ENCODE results near the gene CTNNA3. TPM values are rescaled to one million over a fixed set of nuclear protein-coding genes. Genes with fewer than 3 reads are reported as not detected.

CTNNA3 gene
- total RNA-seq, 4 donors from 2014 or later: 0.68 to 75.2 (median 1.4) TPM

GRCh38 chr10:66283874-66284464, 1412.0 kb downstream of the CTNNA3 start:
- in situ Hi-C loops (cut with MboI; ENCODE audit: low pct_ligation_motif_present in 1 of 4, low pct_unique_long_range_greater_than_20kb in 1 of 4, low sequenced_read_pairs in 3 of 4) (no loop called here), intact Hi-C loops (cut with DNase I; ENCODE audit: low total_unique reads) (no loop called here)
- Histone ChIP-seq H3K27me3 (no peaks in the 10 kb centered on the region), H3K36me3 (no peaks in the 10 kb centered on the region), H3K4me3 (no peak overlapping the region), H3K4me1 (no peaks in the 10 kb centered on the region), H3K9me3 (no peaks in the 10 kb centered on the region), H3K27ac (no peak overlapping the region)
- WGBS, 2 donors (ENCODE audit: low coverage in 1 of 2): 70 to 81% methylated on average over 3 to 4 of the region's 4 CpGs
- no peak for DNase-seq
- TF ChIP-seq EP300 (IDR thresholded peaks at IDR 0.05; ENCODE audit: low read depth): no peak
- no peak for TF ChIP-seq POLR2AphosphoS5 (IDR thresholded peaks at IDR 0.05)
- no peak for TF ChIP-seq CTCF (IDR thresholded peaks at IDR 0.05)
- no peak for TF ChIP-seq POLR2A (IDR thresholded peaks at IDR 0.05)

- 86 to 91% methylated on average over 1 to 2 of the region's 2 CpGs for WGBS, 2 donors (ENCODE audit: low coverage in 1 of 2)
- no peak for DNase-seq
Observed at GRCh38 chr10:66283064-66283463, 1412.9 kb downstream of the CTNNA3 start.

GRCh38 chr10:66281327-66281726, 1414.7 kb downstream of the CTNNA3 start:
- WGBS, 2 donors (ENCODE audit: low coverage in 1 of 2): 78 to 83% methylated on average over 1 of the region's 1 CpG
- intact Hi-C loops (cut with DNase I; ENCODE audit: low total_unique reads) (no loop called here), in situ Hi-C loops (cut with MboI; ENCODE audit: low pct_ligation_motif_present in 1 of 4, low pct_unique_long_range_greater_than_20kb in 1 of 4, low sequenced_read_pairs in 3 of 4) (no loop called here)
- no peaks in the 10 kb centered on the region for H3K36me3 ChIP-seq
- no peak for DNase-seq
- TF ChIP-seq POLR2AphosphoS5 (IDR thresholded peaks at IDR 0.05) (no peak), CTCF (IDR thresholded peaks at IDR 0.05) (no peak), EP300 (IDR thresholded peaks at IDR 0.05; ENCODE audit: low read depth) (no peak), POLR2A (IDR thresholded peaks at IDR 0.05) (no peak)
- no peak overlapping the region for H3K4me3 ChIP-seq
- H3K27ac ChIP-seq: no peak overlapping the region
- H3K4me1 ChIP-seq: no peaks in the 10 kb centered on the region
- no peaks in the 10 kb centered on the region for H3K27me3 ChIP-seq
- H3K9me3 ChIP-seq: no peaks in the 10 kb centered on the region

More at GRCh38 chr10:66283064-66283463, 1412.9 kb downstream of the CTNNA3 start:
- Histone ChIP-seq H3K4me1 (no peaks in the 10 kb centered on the region), H3K4me3 (no peak overlapping the region), H3K27ac (no peak overlapping the region), H3K9me3 (no peaks in the 10 kb centered on the region), H3K36me3 (no peaks in the 10 kb centered on the region), H3K27me3 (no peaks in the 10 kb centered on the region)
- in situ Hi-C loops (cut with MboI; ENCODE audit: low pct_ligation_motif_present in 1 of 4, low pct_unique_long_range_greater_than_20kb in 1 of 4, low sequenced_read_pairs in 3 of 4): no loop called here
- intact Hi-C loops (cut with DNase I; ENCODE audit: low total_unique reads): no loop called here
- TF ChIP-seq POLR2A (IDR thresholded peaks at IDR 0.05): no peak
- no peak for TF ChIP-seq EP300 (IDR thresholded peaks at IDR 0.05; ENCODE audit: low read depth)
- TF ChIP-seq POLR2AphosphoS5 (IDR thresholded peaks at IDR 0.05): no peak
- no peak for TF ChIP-seq CTCF (IDR thresholded peaks at IDR 0.05)

GRCh38 chr10:66277481-66277880, 1418.5 kb downstream of the CTNNA3 start:
- WGBS, 2 donors (ENCODE audit: low coverage in 1 of 2): 75 to 76% methylated on average over 4 of the region's 4 CpGs
- intact Hi-C loops (cut with DNase I; ENCODE audit: low total_unique reads): no loop called here
- no peak overlapping the region for H3K4me3 ChIP-seq
- in situ Hi-C loops (cut with MboI; ENCODE audit: low pct_ligation_motif_present in 1 of 4, low pct_unique_long_range_greater_than_20kb in 1 of 4, low sequenced_read_pairs in 3 of 4): no loop called here
- no peak for DNase-seq
- H3K36me3 ChIP-seq: no peaks in the 10 kb centered on the region
- no peaks in the 10 kb centered on the region for H3K27me3 ChIP-seq
- H3K27ac ChIP-seq: no peak overlapping the region
- H3K9me3 ChIP-seq: no peaks in the 10 kb centered on the region
- H3K4me1 ChIP-seq: no peaks in the 10 kb centered on the region
- no peak for TF ChIP-seq POLR2AphosphoS5 (IDR thresholded peaks at IDR 0.05)
- no peak for TF ChIP-seq EP300 (IDR thresholded peaks at IDR 0.05; ENCODE audit: low read depth)
- TF ChIP-seq POLR2A (IDR thresholded peaks at IDR 0.05): no peak
- no peak for TF ChIP-seq CTCF (IDR thresholded peaks at IDR 0.05)
